Measurements from ENCODE around the gene ZDHHC24. TPM values are rescaled to one million over a fixed set of nuclear protein-coding genes. Genes with fewer than 3 reads are reported as not detected.

The ZDHHC24 gene, protein sequence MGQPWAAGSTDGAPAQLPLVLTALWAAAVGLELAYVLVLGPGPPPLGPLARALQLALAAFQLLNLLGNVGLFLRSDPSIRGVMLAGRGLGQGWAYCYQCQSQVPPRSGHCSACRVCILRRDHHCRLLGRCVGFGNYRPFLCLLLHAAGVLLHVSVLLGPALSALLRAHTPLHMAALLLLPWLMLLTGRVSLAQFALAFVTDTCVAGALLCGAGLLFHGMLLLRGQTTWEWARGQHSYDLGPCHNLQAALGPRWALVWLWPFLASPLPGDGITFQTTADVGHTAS
- 11.0 and 13.0 TPM in 2 replicates for total RNA-seq

GRCh38 chr11:66545701-66546367, at the start of gene ZDHHC24:
ZDHHC24 (minus strand) TSS chr11:66546048; CDS start chr11:66546003, 45 bp downstream.

GRCh38 chr11:66592457-66593302, 46.8 kb upstream of the ZDHHC24 start, which contains the start of the genes CCDC87 and CCS:
CCDC87 (minus strand) TSS chr11:66593063; CDS start chr11:66593015, 48 bp downstream.
CCS (plus strand) TSS chr11:66593185; CDS start chr11:66593262, 77 bp downstream.

DNA sequence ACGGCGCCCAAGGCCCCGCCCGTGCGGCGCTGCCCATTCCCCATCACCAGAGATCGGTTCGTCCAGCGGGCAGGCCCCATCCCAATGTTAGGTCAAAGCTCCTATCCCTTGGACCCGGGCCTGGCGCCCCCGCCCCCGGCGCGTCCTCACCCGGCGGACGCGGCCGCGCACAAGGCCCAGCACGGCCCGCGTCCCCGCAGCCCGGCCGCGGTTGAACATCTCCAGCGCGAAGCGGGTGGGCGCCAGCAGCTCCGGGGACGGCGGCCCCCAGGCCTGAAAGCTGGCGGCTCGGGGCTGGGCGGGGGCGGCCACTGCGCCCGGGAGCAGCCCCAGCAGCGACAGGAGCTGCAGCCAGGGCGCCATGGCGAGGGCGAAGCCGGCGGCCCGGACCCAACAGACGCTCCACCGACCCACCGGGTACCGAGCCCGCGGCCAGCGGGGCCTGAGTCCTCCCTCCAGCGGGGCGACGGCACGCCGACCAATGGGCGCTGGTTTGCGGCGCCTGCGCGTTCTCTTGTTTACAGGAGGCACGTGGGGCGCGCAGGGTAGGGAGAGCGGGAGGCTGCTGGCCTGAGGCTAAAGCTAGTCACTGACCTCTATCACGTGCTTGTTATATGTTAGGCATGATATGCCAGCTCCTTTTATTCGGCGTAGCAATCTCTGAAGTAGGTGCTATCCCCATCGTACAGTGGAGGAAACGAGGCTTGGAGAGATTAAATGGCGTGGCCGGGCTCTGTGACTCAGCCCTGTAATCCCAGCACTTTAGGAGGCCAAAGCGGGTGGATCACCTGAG, 22.5 kb upstream of the ZDHHC24 start, which contains the start of gene CTSF:
Gene CTSF, minus strand, starts transcription at position 483 of the 793 bp plus-strand sequence. Its CDS starts 120 bp downstream, at position 363.

GRCh38 chr11:66546368-66546965, 619 bp upstream of the ZDHHC24 start, which contains the start of gene ACTN3:
ACTN3 (plus strand) TSS chr11:66546903; CDS start chr11:66546938, 35 bp downstream.

GRCh38 chr11:66510271-66510989, 35.4 kb downstream of the ZDHHC24 start, which contains the start of gene BBS1:
BBS1 (plus strand) TSS chr11:66510635; CDS start chr11:66510660, 25 bp downstream.

GRCh38 chr11:66480117-66480938, 65.5 kb downstream of the ZDHHC24 start, which contains the start of gene DPP3:
DPP3 (plus strand) TSS chr11:66480434; CDS start chr11:66482201, 1,767 bp downstream.

Other genes starting within 250 kb of the ZDHHC24 start
- gene CD248, start 229.0 kb downstream of the ZDHHC24 start, total RNA-seq = 60.8 and 63.9 TPM in 2 replicates
- gene RIN1, start 209.6 kb downstream of the ZDHHC24 start, total RNA-seq = 9.7 and 16.2 TPM in 2 replicates
- 49.1 and 54.2 TPM in 2 replicates for gene BRMS1, start 200.9 kb downstream of the ZDHHC24 start, total RNA-seq
- 28.2 and 43.2 TPM in 2 replicates for gene B4GAT1, start 198.4 kb downstream of the ZDHHC24 start, total RNA-seq
- gene SLC29A2, start 174.3 kb downstream of the ZDHHC24 start, total RNA-seq = 0.09 and 0.14 TPM in 2 replicates
- not detected in 2 replicates for gene NPAS4, start 125.0 kb downstream of the ZDHHC24 start, total RNA-seq
- 40.4 and 41.0 TPM in 2 replicates for gene MRPL11, start 107.2 kb downstream of the ZDHHC24 start, total RNA-seq
- gene PELI3, start 79.1 kb downstream of the ZDHHC24 start, total RNA-seq = 16.1 and 22.7 TPM in 2 replicates
- gene DPP3, start 65.6 kb downstream of the ZDHHC24 start, total RNA-seq = 37.3 and 48.8 TPM in 2 replicates
- gene BBS1, start 35.4 kb downstream of the ZDHHC24 start, total RNA-seq = 19.1 and 27.7 TPM in 2 replicates
- 0.14 and 0.18 TPM in 2 replicates for gene ACTN3, start 855 bp upstream of the ZDHHC24 start, total RNA-seq
- gene CTSF, start 22.6 kb upstream of the ZDHHC24 start, total RNA-seq = 15.9 and 21.3 TPM in 2 replicates
- gene CCDC87, start 47.0 kb upstream of the ZDHHC24 start, total RNA-seq = 0.14 and 0.28 TPM in 2 replicates
- gene CCS, start 47.1 kb upstream of the ZDHHC24 start, total RNA-seq = 51.1 and 60.2 TPM in 2 replicates
- gene RBM14, start 70.6 kb upstream of the ZDHHC24 start, total RNA-seq = 16.2 and 20.1 TPM in 2 replicates
- gene RBM4, start 92.7 kb upstream of the ZDHHC24 start, total RNA-seq = 100 and 119 TPM in 2 replicates
- 22.6 and 28.7 TPM in 2 replicates for gene RBM4B, start 131.8 kb upstream of the ZDHHC24 start, total RNA-seq
- gene SPTBN2, start 183.2 kb upstream of the ZDHHC24 start, total RNA-seq = 0.43 and 1.1 TPM in 2 replicates

Data from smooth muscle cell of bladder (primary cell).